Spleen (tissue), 11 donors: ENCODE results near the gene ODAD3. TPM values are rescaled to one million over a fixed set of nuclear protein-coding genes. Genes with fewer than 3 reads are reported as not detected.
"Not testable (repeated sequence)": the region's sequence is repeated elsewhere in the genome, so short reads cannot be mapped to it uniquely, and the experiment has no call there.

Source experiments
- DNase-seq: peaks from one replicate; pipeline ENCODE4 v3.0.0-alpha.2; 2020
- H3K27ac ChIP-seq, 8 donors: fragments of 200-600 bp; sonication (generic) in 7 of 8; 1 replicate in 4 of 8; 2 replicates in 4 of 8; pipeline versions ENCODE4 v1.5.0 to v1.8.0; 2016 to 2021; ENCODE audit warnings: inconsistent platforms in 4 of 8, mild to moderate bottlenecking in 4 of 8, moderate library complexity in 1 of 8
- H3K27me3 ChIP-seq, 7 donors: fragments of 200-600 bp; sonication (generic) in 6 of 7; replicated peaks in 1 of 7; 1 replicate in 4 of 7; 2 replicates in 3 of 7; pipeline versions ENCODE4 v1.5.0 to v1.8.0; 2016 to 2021; ENCODE audit warnings: inconsistent platforms in 3 of 7, mild to moderate bottlenecking in 1 of 7
- H3K36me3 ChIP-seq, 6 donors: fragments of 200-600 bp; sonication (generic) in 5 of 6; 1 replicate in 4 of 6; 2 replicates in 2 of 6; pipeline versions ENCODE4 v1.5.0 to v1.8.0; 2016 to 2021; ENCODE audit warnings: inconsistent platforms in 2 of 6
- H3K4me1 ChIP-seq, 6 donors: fragments of 200-600 bp; sonication (generic) in 5 of 6; 1 replicate in 3 of 6; 2 replicates in 3 of 6; pipeline versions ENCODE4 v1.5.0 to v1.8.0; 2016 to 2021; ENCODE audit warnings: inconsistent platforms in 3 of 6
- H3K4me3 ChIP-seq, 8 donors: fragments of 200-600 bp; sonication (generic) in 7 of 8; 1 replicate in 4 of 8; 2 replicates in 4 of 8; pipeline versions ENCODE4 v1.5.0 to v1.8.0; 2016 to 2021; ENCODE audit warnings: inconsistent platforms in 4 of 8, mild to moderate bottlenecking in 4 of 8, moderate library complexity in 2 of 8
- H3K9me3 ChIP-seq, 8 donors: fragments of 200-600 bp; sonication (generic) in 7 of 8; 1 replicate in 4 of 8; 2 replicates in 4 of 8; pipeline versions ENCODE4 v1.5.0 to v1.8.0; 2016 to 2021; ENCODE audit warnings: inconsistent platforms in 4 of 8
- CTCF ChIP-seq, 11 experiments: fragments of 200-600 bp in 7 of 11; fragments of 450-650 bp in 4 of 11; sonication (generic) in 4 of 11; IDR thresholded peaks in 8 of 11; conservative IDR thresholded peaks in 3 of 11; 1 replicate in 7 of 11; 2 replicates in 4 of 11; pipeline versions ENCODE4 v1.4.0 to v1.8.0; 2016 to 2021; ENCODE audit warnings: antibody characterized with exemption in 11 of 11, inconsistent platforms in 4 of 11, mild to moderate bottlenecking in 1 of 11
- POLR2A ChIP-seq, 3 donors: fragments of 450-650 bp; IDR thresholded peaks; one replicate each; pipeline ENCODE4 v1.5.1; 2017; ENCODE audit warnings: antibody characterized with exemption in 3 of 3, mild to moderate bottlenecking in 1 of 3
- POLR2AphosphoS5 ChIP-seq, 3 donors: sonication (generic); formaldehyde crosslinking; IDR thresholded peaks; one replicate each; pipeline ENCODE4 v1.5.1; 2017; ENCODE audit warnings: antibody characterized with exemption in 3 of 3
- WGBS, 5 donors: extraction: QIAGEN DNeasy Blood & Tissue Kit in 3 of 5; methylation state at CpG; one replicate each; pipeline versions ENCODE4 v1.1.5 to v1.1.7; 2013 to 2018; 5-methylcytosine and 5-hydroxymethylcytosine counted together
- intact Hi-C: fragments of 100-400 bp; cut with DNase I; formaldehyde crosslinking; loops from one replicate; pipeline ENCODE4 v1.15.0; 2023; ENCODE audit warnings: low total_unique reads
- polyA plus RNA-seq, 3 donors: library from polyadenylated mRNA; stranded (reverse); fragments of 200-250 nt; gene quantifications; one replicate each; pipeline ENCODE4 v1.2.1, GENCODE V29; 2013
- total RNA-seq, 7 donors: library from RNA; depleted of rRNA in 3 of 7; stranded (reverse); fragments of >200 nt in 3 of 7; fragmentation: NEBNext Ultra II Directional in 4 of 7; extraction: Animal tissue kit (Norgen Biotek cat#: 25700) in 4 of 7; gene quantifications; one replicate each; pipeline versions ENCODE4 v1.1.0 to v1.2.1, GENCODE V29; 2016 to 2021
- donor health status: healthy with polysubstance abuse.
- donor health status: DM: no; HTN: no; CAD: no; lungs with moderate emphysema.
- donor health status: DM: no; HTN: no; CAD: no.
- donor health status: Bipolar disorder and iron deficiency.
- donor health status: healthy.
- donor health status: DM: no; HTN: no; CAD: no.
- donor health status: DM: yes; HTN: yes; CAD: no.

The ODAD3 gene
- total and polyA plus RNA-seq, 10 donors = 0.23 to 2.3 (median 1.3) TPM

GRCh38 chr19:11460207-11460606 is 25.3 kb upstream of the ODAD3 start:
- intact Hi-C loops = no loop called here
- peaks cover 0 to 26% (median 7%) of the 10 kb centered on the region in 7 donors for H3K27me3 ChIP-seq
- no peak overlapping the region for H3K4me3 ChIP-seq
- DNase-seq = no peak
- 54 to 64% (median 57%) methylated on average over 4 of the region's 4 CpGs for WGBS, 5 donors
- no peaks in the 10 kb centered on the region for H3K9me3 ChIP-seq
- no peaks in the 10 kb centered on the region for H3K4me1 ChIP-seq
- peak in 3 of 11 experiments; percentile 11 to 33 (median 12) for TF ChIP-seq CTCF (IDR thresholded peaks at IDR 0.05 in 8 of 11, conservative IDR thresholded peaks at IDR 0.05 in 3 of 11)
- TF ChIP-seq POLR2A (IDR thresholded peaks at IDR 0.05) = no peak
- no peak overlapping the region for H3K27ac ChIP-seq
- no peaks in the 10 kb centered on the region for H3K36me3 ChIP-seq

- DNase-seq, H3K4me1 ChIP-seq, H3K36me3 ChIP-seq, intact Hi-C loops, H3K9me3 ChIP-seq, H3K4me3 ChIP-seq, H3K27ac ChIP-seq: not testable (repeated sequence)
- peaks cover 0 to 26% (median 7%) of the 10 kb centered on the region in 7 donors for H3K27me3 ChIP-seq
- 77 to 85% (median 80%) methylated on average over 11 of the region's 11 CpGs for WGBS, 5 donors
Observed at GRCh38 chr19:11458912-11459311, 24.0 kb upstream of the ODAD3 start.

- no peak overlapping the region for H3K4me3 ChIP-seq
- no peaks in the 10 kb centered on the region for H3K36me3 ChIP-seq
- peaks cover 0 to 28% (median 7%) of the 10 kb centered on the region in 7 donors for H3K27me3 ChIP-seq
- no peak for DNase-seq
- intact Hi-C loops = no loop called here
- 82 to 89% (median 88%) methylated on average over 19 of the region's 19 CpGs for WGBS, 5 donors
- peaks cover 0 to 6% (median 0%) of the 10 kb centered on the region in 6 donors for H3K4me1 ChIP-seq
- no peak overlapping the region for H3K27ac ChIP-seq
- TF ChIP-seq POLR2AphosphoS5 (IDR thresholded peaks at IDR 0.05) (no peak), CTCF (IDR thresholded peaks at IDR 0.05 in 8 of 11, conservative IDR thresholded peaks at IDR 0.05 in 3 of 11) (no peak), POLR2A (IDR thresholded peaks at IDR 0.05) (no peak)
- no peaks in the 10 kb centered on the region for H3K9me3 ChIP-seq
Observed at GRCh38 chr19:11458236-11458900, 23.4 kb upstream of the ODAD3 start.

- 85 to 91% (median 87%) methylated on average over 16 to 20 of the region's 20 CpGs for WGBS, 5 donors
- H3K4me3 ChIP-seq = no peak overlapping the region
- peaks cover 0 to 6% (median 0%) of the 10 kb centered on the region in 6 donors for H3K4me1 ChIP-seq
- no peak overlapping the region for H3K27ac ChIP-seq
- peaks cover 0 to 33% (median 7%) of the 10 kb centered on the region in 7 donors for H3K27me3 ChIP-seq
- no peaks in the 10 kb centered on the region for H3K9me3 ChIP-seq
- intact Hi-C loops = no loop called here
- no peaks in the 10 kb centered on the region for H3K36me3 ChIP-seq
- TF ChIP-seq POLR2A (IDR thresholded peaks at IDR 0.05) (no peak), CTCF (IDR thresholded peaks at IDR 0.05 in 8 of 11, conservative IDR thresholded peaks at IDR 0.05 in 3 of 11) (no peak), POLR2AphosphoS5 (IDR thresholded peaks at IDR 0.05) (no peak)
- no peak for DNase-seq
Observed at GRCh38 chr19:11457831-11458230, 22.9 kb upstream of the ODAD3 start.
